ENCODE data around the gene BRS3.
A peak's percentile ranks its signal among the peaks of the same experiment; 100 is the strongest.
"Not testable (repeated sequence)": the region's sequence is repeated elsewhere in the genome, so short reads cannot be mapped to it uniquely, and the experiment has no call there.

The BRS3 gene

GRCh38 chrX:136487647-136488046, at the start of gene BRS3:
BRS3 (plus strand) TSS chrX:136487947; CDS start chrX:136488115, 168 bp downstream.
- no peak for DNase-seq

DNA sequence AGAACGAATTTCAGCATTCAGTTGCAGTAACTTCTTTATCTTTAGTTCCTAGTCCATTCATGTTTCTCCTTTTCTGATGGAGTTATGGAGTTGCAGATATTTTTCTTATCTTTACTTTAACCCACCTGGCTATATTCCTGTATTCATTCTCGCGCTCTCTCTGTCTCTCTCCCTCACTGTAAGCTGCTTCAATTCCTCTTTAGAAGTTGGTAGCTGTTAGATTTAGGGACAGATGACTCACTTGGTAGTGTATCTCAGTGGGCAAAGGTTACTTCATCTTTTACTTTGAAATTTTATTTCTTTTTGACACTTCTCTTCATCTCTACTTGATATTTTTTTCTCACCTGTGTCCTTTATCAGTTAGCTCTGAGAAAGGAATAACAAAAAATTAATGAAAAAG, 49.6 kb upstream of the BRS3 start:
- DNase-seq, result no peak

- DNase-seq, result not testable (repeated sequence)
Observed at GRCh38 chrX:136445674-136446073, 42.1 kb upstream of the BRS3 start.

DNA sequence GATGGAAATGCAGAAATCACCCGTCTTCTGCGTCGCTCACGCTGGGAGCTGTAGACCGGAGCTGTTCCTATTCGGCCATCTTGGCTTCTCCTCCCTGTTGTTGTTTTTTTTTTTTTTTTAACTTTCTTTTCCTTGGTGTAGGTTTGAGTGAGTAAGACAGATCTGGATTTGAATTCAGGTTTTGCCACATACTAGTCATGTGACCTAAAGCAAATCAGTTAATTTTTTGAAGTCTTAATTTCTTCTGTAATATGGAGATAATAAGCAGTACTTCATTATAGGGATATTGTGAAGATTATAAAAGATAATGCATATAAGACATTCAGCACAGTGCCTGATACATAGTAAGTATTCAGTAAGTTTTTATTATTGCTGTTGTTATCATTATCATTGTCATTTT, 41.5 kb upstream of the BRS3 start:
- no peak for DNase-seq

DNA sequence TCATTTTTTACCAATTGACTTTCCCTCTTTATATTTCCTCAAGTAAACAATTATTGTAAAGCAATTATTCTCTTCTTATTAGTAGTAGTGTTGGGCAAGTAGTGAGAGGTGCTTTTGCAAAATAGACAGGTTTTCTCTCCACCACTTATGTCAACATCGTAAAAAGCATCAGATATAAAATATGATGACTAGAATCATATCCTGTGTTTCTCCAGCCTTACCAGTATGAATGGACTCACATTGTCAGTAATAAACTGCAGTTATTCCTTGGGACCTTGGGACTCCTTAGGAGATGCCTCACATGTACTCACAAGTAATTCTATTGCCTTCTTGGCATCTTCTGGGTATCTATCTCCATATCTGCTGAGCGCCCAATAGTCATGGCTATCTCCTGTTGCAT, 40.4 kb upstream of the BRS3 start:
- DNase-seq, result no peak

GRCh38 chrX:136447968-136448367, 39.8 kb upstream of the BRS3 start:
- DNase-seq, result no peak

DNA sequence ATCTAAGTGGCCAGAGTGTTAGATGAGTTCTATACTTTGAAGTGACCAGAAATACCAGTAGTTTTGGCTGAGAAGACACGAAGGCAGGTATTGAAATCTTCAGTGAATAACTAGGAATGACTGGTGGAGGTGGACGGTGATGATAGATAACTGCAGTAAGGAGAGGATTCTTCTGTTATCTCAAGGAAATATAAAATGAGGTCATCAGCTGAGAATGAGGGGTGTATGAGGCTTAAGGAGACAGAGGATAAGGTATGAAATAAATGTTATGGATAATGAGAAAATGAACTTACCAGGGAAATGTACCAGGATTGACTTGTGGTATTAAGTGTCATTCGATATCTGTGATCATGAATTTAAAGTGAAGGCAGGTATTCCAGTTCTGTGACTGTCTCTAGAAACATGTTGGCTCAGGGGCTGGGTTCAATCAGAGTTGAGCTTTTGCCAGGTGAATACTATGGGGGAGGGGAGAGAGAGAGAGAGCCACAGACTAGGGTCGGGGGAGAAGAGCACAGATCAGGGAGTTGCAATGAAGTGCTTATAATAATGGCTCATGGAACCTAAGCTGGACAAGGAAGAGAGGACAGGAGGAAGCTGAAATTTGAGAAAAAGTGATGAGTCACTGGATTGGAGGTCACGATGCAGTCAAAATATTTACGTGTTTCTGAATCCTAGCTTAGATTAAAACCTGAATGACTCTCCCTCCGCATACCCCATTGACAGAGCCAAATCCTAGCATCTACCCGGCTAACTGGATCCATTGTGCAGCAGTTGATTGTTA, 37.5 kb upstream of the BRS3 start:
- DNase-seq, result no peak

GRCh38 chrX:136452614-136453013, 35.1 kb upstream of the BRS3 start:
- peak; percentile 30 for DNase-seq

DNA sequence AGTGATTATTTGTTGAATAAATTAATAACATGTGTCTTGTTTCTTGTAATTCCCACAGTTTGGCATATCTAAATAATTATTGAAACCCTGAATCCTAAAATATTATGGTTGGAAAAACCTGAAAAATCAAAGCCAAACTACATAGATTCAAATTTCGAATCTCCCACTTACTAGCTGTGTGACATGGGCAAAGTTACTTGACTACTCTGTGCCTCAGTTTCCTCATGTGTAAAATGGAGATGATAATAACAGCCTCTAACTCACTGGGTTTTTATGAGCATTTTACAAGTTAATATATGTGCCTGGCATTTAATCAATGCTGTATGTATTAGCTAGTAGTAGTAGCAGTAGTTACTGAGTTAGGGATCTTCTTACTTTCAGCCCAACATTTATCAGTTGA, 34.6 kb upstream of the BRS3 start:
- DNase-seq, result no peak

GRCh38 chrX:136453771-136454170, 34.0 kb upstream of the BRS3 start:
- DNase-seq, result no peak

- DNase-seq, result no peak
Observed at GRCh38 chrX:136456133-136456532, 31.6 kb upstream of the BRS3 start.

DNA sequence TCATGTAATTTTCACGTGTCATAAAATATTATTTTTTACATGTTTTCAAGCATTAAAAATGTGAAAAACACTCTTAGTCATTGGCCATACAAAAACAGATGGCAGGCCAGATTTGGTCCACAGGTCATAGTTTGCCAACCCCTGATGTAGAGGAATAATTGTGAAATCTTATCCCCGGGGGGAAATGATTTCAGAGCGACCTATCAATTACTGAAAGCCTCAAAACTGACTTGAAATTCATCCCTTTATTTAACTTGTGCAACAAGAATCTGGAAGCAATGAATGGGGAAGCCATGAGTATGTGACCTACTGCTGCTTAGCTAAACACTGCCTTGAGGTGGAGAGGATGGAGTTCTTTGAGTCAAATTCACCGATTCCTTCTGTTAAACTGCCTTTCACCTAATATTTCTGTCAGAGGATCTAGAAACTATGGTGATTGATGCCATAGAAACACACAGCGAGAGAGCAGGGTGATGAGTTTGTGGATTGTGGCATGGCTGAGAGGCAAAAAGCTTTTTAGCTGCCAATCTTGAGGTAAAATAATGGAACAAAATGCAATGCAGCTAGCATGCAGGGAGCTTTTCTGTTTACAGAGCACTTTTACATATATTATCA, 30.3 kb upstream of the BRS3 start:
- peak; percentile 72 for DNase-seq

DNA sequence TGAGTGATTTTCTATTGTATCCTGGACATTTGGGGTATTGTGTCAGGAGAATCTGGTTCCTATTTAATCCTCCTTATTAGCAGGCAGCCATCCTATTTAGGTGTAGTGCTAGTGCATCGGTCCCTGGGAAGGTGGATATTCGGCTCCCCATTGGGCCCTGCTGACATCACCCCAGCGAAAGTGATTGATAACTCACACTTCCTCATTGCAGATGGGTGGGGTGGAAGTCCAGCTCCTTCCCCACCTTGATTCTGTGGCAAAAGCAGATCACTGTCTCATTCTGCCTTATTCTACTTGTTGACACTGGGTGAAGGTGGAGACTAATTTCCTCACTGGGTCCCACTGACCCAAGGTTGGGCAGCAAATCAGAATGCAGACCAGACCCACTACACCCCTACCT, 23.2 kb upstream of the BRS3 start:
- no peak for DNase-seq

DNA sequence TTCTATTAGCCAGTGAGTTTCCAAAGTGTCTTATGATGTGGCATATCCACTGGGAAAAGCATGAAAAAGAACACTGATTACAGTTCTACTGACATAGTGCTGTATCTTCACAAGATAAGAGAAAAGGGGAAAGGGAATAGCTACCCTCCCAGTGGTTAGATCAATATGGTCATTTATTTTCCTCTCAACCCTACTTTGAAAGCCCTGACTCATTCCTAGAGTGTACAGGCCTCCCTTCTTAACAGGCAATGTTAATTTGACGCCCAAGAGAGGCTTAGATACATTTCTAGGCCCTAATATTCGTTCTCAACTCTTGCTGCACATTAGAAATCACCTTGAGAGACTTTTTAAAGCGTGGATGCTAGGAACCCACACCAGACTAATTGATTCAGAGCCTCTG, 20.4 kb upstream of the BRS3 start:
- DNase-seq, result no peak

DNA sequence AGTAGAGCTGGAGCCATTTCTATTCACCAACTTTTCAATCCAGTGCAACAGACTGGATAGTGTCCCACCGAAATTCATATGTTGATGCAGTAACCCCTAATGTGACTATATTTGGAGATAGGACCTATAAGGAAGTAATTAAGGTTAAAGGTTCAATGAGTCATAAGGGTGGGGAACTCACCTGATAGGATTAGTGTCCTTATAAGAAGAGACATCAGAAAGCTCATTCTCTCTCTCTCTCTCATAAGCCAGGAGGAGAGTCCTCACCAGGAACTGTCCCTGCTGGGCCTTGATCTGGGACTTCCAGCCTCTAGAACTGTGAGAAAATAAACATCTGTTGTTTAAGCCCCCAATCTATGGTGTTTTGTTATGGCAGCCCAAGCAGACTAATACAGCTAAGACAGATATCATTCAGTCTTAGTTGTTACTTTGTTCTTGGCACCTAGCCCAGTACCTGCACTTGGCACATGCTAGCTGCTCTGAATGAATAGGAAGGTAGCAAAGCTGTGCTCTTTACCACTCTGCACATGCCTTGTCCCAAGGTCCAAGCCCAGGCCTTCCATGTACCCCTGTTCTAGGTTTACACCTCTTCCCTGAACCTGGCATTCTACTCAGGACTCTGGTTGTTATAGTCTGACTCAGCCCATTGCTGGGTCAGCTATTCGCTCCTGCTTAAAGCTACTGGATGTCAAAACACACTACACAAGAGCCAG, 19.2 kb upstream of the BRS3 start:
- DNase-seq, result no peak

DNA sequence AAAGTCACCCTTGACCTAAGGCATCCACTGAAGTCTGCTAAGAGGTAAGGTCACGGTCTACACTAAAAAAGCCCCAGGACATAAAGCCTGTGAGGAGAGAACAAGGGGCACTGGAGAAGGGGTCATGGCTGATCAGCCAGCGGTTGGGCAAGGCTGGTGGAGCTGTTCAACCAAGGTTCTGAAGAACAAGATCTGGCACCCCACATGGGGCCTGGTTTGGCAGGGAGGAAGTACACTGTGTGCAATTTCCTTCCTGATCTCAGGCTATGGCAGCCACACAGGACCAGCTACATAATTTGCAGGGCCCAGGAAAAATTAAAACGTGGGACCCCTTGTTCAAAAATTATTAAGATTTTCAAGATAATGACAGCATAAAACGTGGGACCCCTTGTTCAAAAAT, 14.1 kb upstream of the BRS3 start:
- no peak for DNase-seq

DNA sequence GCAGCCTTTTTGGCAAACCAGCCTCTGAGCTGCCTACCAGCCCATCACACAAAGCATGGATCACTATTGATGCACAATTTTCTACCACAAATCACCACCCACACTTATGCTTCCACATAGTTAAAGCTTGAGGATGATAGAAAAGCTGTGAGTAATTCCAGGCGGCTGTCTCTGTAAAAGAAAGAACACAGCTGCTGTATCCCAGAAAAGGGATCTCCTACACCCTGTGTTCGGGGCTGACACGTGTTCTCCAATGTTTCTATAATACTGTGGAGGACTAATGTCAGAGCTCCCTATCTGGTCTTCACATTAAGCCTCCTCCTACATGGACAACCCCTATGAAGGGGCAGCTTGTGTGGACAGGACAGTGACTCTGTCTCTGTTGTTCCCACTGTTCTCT, 12.5 kb upstream of the BRS3 start:
- DNase-seq, result no peak

- no peak for DNase-seq
Observed at GRCh38 chrX:136476501-136476900, 11.2 kb upstream of the BRS3 start.

GRCh38 chrX:136477026-136477425, 10.7 kb upstream of the BRS3 start:
- no peak for DNase-seq

- DNase-seq, result no peak
Observed at GRCh38 chrX:136480383-136480782, 7.4 kb upstream of the BRS3 start.

DNA sequence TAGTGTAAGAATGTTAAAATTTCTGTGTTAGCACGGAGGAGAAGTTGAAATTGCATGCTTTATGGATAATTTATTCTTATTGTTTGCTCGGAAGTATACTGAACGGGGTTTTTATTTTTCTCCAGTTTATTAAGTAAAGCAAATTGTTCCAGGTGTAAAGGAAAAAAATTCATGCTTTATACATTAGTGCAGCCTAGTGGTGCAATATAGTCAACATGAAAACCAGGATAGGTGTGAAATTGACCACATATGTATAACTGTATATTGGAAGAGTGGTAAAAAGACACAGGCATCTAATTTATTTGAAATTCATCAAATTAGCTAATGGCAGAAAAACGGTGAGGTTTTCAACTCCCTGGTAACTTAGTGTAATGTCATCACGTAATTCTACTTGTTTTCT, 959 bp downstream of the BRS3 start:
- no peak for DNase-seq

DNA sequence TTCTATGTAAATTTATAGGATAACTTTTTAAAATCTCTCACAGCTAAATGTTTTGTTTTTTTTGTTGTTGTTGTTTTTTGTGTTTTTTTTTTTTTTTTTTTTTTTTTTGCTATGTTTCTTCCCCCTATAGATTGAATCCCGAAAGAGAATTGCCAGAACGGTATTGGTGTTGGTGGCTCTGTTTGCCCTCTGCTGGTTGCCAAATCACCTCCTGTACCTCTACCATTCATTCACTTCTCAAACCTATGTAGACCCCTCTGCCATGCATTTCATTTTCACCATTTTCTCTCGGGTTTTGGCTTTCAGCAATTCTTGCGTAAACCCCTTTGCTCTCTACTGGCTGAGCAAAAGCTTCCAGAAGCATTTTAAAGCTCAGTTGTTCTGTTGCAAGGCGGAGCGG, 4.1 kb downstream of the BRS3 start:
- no peak for DNase-seq

DNA sequence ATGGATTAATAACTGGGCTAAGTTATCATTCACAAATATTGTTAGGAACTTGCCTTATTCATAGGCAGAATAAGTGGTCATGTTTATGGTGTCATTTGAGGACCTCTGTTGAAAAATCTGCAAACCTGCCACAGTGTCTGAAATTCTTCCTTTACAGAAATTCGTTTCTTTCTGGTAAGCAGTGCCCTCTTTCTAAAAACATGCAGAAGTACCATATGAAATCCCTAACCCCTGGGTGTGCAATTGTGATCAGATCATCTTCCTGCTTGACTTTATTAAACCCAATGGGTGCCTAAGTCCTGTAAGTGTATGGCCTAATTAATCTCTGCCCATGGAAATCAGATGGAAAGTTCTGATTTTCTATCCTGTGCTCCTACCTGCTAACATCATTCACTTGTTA, 5.3 kb downstream of the BRS3 start:
- no peak for DNase-seq

DNA sequence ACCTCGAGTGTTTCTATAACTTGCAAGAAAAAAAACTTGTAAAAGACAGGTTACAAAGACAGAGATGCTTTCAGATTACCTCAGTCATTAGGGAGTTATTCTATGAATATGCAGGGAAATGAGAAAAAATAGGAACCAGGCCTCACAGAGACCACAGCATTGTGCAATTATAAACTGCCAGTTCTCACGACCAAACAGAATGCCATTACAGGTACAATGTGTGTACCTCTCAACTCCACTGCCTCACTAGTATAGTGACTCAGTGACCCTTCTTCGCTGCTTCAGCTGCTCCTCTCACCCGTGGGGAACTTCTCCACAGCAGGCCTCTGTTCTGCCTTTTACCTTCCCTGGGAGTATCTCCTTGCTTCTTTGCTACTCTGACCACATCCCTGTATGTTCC, 7.3 kb downstream of the BRS3 start:
- no peak for DNase-seq

Measured in NCI-H2227 treated with DMSO at 0.1 percent for 48 hours (cell line).